Epithelial cell of esophagus (primary cell): ENCODE measurements around the gene TBC1D21.

ENCODE experiments used
- DNase-seq: peaks from one replicate; pipeline ENCODE4 v3.0.0; 2010; ENCODE audit warnings: low read depth
- H3K4me3 ChIP-seq: 2 replicates; pipeline ENCODE4 v1.5.1; 2011; ENCODE audit warnings: mild to moderate bottlenecking, low read length, control low read depth
- TF ChIP-seq, protein P1 (sequence below): IDR thresholded peaks from 2 replicates; pipeline ENCODE4 v1.5.1; 2011; ENCODE audit warnings: low read depth, mild to moderate bottlenecking, low read length, control low read depth, inconsistent platforms; ENCODE audit not compliant: insufficient read depth; ENCODE audit errors: missing control alignments

The TBC1D21 gene

DNA sequence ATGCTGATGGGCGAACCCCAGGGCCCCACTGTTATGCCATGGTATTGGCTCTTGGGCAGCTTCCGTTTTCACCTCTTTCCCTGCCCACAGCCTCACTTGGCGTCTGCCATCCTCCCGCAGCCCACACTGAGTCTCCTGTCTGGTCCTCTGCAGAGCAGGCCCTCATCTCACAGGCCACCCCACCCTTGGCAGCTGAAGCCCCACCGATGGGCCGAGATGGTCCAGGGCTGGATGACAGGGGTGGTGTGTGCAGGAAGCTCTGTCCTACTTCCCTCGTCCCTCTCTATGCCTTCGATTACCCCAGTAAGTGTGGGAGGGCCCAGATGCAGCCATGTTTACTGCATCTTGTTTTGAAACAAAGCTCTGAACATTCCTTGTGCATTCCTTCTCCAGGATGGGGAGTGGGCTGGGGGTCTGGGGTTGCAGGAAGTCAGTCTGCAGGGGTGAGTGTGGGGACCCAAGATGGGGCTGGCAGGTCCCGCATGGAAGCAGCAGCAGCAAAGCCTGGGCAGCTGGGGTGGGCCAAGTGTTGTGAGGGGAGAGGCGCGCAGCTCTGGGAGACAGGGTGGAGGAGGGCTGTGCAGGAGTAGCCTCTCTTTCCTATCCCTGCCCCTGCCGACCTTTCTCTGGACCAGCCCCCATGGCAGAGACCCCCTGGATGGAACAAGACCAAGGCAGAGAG is 20.9 kb downstream of the TBC1D21 start:
- no peak for DNase-seq
- no peak overlapping the region for H3K4me3 ChIP-seq
- TF ChIP-seq, protein P1, sequence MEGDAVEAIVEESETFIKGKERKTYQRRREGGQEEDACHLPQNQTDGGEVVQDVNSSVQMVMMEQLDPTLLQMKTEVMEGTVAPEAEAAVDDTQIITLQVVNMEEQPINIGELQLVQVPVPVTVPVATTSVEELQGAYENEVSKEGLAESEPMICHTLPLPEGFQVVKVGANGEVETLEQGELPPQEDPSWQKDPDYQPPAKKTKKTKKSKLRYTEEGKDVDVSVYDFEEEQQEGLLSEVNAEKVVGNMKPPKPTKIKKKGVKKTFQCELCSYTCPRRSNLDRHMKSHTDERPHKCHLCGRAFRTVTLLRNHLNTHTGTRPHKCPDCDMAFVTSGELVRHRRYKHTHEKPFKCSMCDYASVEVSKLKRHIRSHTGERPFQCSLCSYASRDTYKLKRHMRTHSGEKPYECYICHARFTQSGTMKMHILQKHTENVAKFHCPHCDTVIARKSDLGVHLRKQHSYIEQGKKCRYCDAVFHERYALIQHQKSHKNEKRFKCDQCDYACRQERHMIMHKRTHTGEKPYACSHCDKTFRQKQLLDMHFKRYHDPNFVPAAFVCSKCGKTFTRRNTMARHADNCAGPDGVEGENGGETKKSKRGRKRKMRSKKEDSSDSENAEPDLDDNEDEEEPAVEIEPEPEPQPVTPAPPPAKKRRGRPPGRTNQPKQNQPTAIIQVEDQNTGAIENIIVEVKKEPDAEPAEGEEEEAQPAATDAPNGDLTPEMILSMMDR: no peak

DNA sequence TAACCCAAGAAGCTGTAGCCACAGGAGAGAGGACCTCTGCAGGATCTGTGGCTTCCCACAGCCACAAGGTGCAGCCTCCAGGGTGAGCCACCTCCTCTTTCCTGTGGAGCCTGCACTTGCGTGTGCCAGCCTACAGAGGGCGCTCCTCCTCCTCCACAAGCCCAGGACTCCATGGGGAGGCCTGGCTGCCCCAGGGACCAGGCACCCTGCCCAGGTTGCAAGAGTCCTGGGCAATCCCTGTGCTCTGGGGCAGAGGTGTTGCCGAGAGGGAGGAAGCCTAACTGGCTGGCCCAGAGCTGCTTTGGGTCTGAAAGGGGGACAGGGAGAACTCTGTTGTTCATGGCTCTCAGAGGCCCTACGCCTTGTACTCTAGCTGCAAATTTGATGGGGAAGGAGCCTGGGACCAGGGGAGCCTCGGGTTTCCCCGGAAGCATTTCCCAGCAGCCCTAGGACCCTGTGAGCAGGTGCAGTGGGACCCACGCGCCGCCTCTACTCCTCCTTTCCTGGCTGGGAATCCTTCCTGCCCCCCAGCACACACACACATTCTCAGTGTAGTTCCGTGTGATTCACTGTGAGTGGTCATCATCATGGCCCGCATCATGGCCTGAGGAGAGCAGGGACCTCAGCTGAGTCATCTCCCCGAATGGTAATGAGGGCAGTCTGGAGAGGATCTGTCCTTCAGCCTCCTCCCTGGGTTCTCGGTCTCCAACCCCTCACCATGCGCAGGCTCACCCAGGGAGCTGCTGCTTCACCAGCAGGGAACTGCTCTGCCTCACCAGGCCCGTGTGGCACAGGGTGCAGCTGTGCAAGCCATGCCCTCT is 24.3 kb downstream of the TBC1D21 start:
- TF ChIP-seq, protein P1: peak; percentile 92
- H3K4me3 ChIP-seq: no peak overlapping the region
- peak; percentile 66 for DNase-seq

DNA sequence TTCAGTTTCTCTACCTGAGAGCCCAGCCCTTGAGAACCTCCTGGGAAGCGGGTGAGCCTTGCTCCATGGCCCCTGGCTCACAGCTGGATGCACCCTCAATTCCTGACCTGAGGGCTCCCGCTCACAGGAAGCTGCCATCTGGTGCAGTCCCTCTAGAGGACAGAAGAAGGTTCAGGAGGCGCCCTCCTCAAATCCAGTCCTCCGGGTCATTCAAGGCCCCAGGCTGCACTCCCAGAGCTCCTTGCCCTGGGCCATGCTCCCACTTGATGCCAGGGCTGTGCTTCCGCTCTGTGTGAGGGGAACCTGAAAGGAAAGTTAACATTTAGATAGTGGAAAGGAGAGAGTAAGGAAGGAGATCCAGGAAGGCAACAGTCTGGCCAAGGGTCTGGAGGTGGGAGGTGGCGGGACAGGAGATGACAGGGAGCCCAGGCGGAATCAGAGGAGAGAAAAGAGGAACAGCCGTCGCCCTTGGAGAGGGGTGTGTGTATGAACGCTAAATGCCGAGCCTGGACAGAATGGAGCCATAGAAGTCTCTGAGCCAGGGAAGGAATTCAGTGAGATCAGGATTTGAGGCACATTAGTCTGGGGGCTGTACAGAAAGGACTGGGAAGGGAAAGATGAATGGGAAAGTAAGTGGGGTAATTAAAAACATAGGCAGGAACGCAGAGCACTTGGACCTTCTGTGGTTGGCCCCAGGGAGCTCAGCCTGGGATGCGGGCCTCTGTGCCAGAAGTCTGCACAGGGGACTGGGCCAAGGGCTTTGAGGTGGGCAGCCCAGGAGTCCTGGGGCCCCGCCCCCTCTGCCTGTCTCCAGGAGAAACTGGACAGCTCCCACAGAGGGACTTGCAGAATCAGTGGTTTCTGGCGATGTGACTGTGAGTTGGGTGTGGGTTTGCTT is 26.1 kb downstream of the TBC1D21 start:
- no peak for DNase-seq
- TF ChIP-seq, protein P1: no peak
- no peak overlapping the region for H3K4me3 ChIP-seq

DNA sequence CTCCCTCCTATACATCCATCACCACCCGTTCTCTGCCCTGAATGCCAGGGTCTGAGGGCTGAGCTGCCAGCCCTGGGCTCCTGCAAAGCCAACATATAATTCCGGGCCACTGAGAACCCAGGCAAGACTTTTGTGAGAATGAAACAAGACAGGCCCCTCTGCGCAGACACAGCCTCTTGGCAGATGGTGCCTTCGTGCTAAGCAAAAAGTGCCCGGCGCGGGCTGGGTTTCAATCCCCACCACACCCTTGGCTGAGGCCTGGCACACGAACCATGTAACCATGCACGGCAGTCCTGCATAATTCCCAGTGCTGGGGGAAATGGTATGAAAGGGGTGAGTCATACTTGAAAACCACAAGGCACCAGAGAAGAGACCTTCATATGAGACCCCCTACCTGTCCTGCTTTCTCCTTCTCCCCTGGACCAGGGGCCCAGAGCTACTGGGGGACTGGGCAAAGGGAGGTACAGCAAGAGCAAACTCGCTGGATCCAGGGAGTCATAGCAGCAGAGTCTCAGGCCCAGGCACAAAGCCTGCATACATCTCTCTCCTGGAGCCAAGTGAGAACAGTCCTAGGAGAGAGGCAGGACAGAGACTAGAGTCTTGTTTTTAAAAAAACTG is 26.8 kb downstream of the TBC1D21 start:
- DNase-seq: no peak
- TF ChIP-seq, protein P1: no peak
- no peak overlapping the region for H3K4me3 ChIP-seq

DNA sequence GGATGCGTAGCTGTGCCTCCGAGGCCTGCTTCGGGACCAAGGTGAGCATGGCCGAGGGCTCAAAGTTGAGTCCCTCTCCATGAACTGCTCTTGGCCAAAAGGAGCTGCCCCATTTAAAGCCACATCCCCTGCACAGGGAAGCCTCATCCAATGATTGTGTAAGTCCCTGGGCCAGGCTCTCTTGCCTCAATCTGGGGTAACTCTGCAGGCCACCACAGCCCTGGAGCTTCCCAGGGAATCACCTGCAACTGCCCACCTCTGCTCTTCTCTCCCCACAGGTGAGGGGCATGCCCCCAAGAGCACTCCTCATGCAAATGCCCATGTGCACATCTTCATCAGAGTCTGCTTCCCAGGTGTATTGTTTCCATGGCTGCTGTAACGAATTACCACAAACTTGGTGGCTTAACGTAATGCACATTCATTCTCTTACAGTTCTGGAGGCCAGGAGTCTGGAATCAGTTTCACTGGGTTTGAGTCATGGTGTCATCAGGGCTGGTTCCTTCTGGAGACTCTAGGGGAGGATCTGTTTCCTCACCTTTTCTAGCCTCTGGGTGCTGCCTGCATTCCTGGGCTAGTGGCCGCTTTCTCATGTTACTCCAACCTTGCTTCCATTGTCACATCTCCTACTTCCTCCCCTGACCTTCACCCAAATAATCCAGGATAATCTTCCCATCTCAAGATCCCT is 27.9 kb downstream of the TBC1D21 start:
- TF ChIP-seq, protein P1: no peak
- H3K4me3 ChIP-seq: no peak overlapping the region
- no peak for DNase-seq
